Neuronal stem cell (in vitro differentiated cells): ENCODE data around the gene GPR132.
A peak's percentile ranks its signal among the peaks of the same experiment; 100 is the strongest.

ENCODE experiments used
- DNase-seq: peaks from one replicate; pipeline ENCODE4 v3.0.0-alpha.2; 2013; ENCODE audit warnings: low spot score
- H2AFZ ChIP-seq: one replicate; pipeline ENCODE4 v1.6.1; 2013; ENCODE audit warnings: mild to moderate bottlenecking, low read length, inconsistent platforms
- H2AK5ac ChIP-seq: 2 replicates; pipeline ENCODE4 v1.6.1; 2013; ENCODE audit warnings: low read depth, mild to moderate bottlenecking, inconsistent platforms, low read length, moderate library complexity, mixed read lengths
- H2BK120ac ChIP-seq: 2 replicates; pipeline ENCODE4 v1.6.1; 2013; ENCODE audit warnings: low read depth, mild to moderate bottlenecking, inconsistent platforms, low read length, moderate library complexity, mixed read lengths
- H2BK12ac ChIP-seq: one replicate; pipeline ENCODE4 v1.6.1; 2013; ENCODE audit warnings: low read length, inconsistent platforms
- H2BK15ac ChIP-seq: 2 replicates; pipeline ENCODE4 v1.6.1; 2013; ENCODE audit warnings: mild to moderate bottlenecking, low read length, inconsistent platforms, mixed read lengths
- H2BK5ac ChIP-seq: one replicate; pipeline ENCODE4 v1.6.1; 2013; ENCODE audit warnings: inconsistent platforms, mild to moderate bottlenecking, low read length, moderate library complexity
- H3K14ac ChIP-seq: one replicate; pipeline ENCODE4 v1.6.1; 2013; ENCODE audit warnings: low read length, inconsistent platforms
- H3K18ac ChIP-seq: 2 replicates; pipeline ENCODE4 v1.6.1; 2013; ENCODE audit warnings: low read length, inconsistent platforms
- H3K23ac ChIP-seq: 2 replicates; pipeline ENCODE4 v1.6.1; 2013; ENCODE audit warnings: low read depth, mild to moderate bottlenecking, mixed read lengths, low read length, inconsistent platforms; ENCODE audit not compliant: poor library complexity
- H3K27ac ChIP-seq: replicated peaks from 3 replicates; pipeline ENCODE4 v1.5.1; 2013; ENCODE audit warnings: low read length, inconsistent platforms
- H3K27me3 ChIP-seq, 3 experiments: 2 replicates each; pipeline ENCODE4 v1.6.1; 2013; ENCODE audit warnings: low read length in 3 of 3, mild to moderate bottlenecking in 2 of 3, inconsistent platforms in 1 of 3, low read depth in 1 of 3, mixed read lengths in 1 of 3, moderate library complexity in 1 of 3; ENCODE audit not compliant: control insufficient read depth in 3 of 3, insufficient read depth in 3 of 3
- H3K36me3 ChIP-seq, 2 donors: replicated peaks in 1 of 2; 2 replicates each; pipeline ENCODE4 v1.6.1; 2013; ENCODE audit warnings: low read length in 2 of 2; ENCODE audit not compliant: control insufficient read depth in 2 of 2, insufficient read depth in 2 of 2
- H3K4ac ChIP-seq: 2 replicates; pipeline ENCODE4 v1.6.1; 2013; ENCODE audit warnings: inconsistent platforms, mild to moderate bottlenecking, low read length, moderate library complexity
- H3K4me1 ChIP-seq, 2 donors: 1 replicate in 1 of 2; 2 replicates in 1 of 2; pipeline ENCODE4 v1.6.1; 2013; ENCODE audit warnings: low read length in 2 of 2, low read depth in 1 of 2; ENCODE audit not compliant: control insufficient read depth in 2 of 2, insufficient read depth in 1 of 2
- H3K4me2 ChIP-seq: one replicate; pipeline ENCODE4 v1.6.1; 2013; ENCODE audit warnings: mild to moderate bottlenecking, low read length, inconsistent platforms; ENCODE audit not compliant: insufficient read depth, poor library complexity, severe bottlenecking
- H3K4me3 ChIP-seq, 2 donors: 2 replicates each; pipeline ENCODE4 v1.5.1; 2013; ENCODE audit warnings: low read length in 2 of 2, mild to moderate bottlenecking in 2 of 2, inconsistent platforms in 1 of 2, moderate library complexity in 1 of 2
- H3K79me1 ChIP-seq: one replicate; pipeline ENCODE4 v1.6.1; 2013; ENCODE audit warnings: low read depth, mild to moderate bottlenecking, inconsistent platforms, low read length, moderate library complexity
- H3K9ac ChIP-seq: one replicate; pipeline ENCODE4 v1.6.1; 2013; ENCODE audit warnings: mild to moderate bottlenecking, low read depth, low read length, inconsistent platforms; ENCODE audit not compliant: poor library complexity
- H3K9me3 ChIP-seq, 2 donors: replicated peaks in 1 of 2; 2 replicates each; pipeline versions ENCODE3 to v1.6.1; 2013; ENCODE audit warnings: low read length in 2 of 2, mild to moderate bottlenecking in 2 of 2, inconsistent platforms in 1 of 2, low read depth in 1 of 2, mixed read lengths in 1 of 2, moderate library complexity in 1 of 2; ENCODE audit not compliant: control insufficient read depth in 2 of 2, insufficient read depth in 1 of 2
- H4K8ac ChIP-seq: one replicate; pipeline ENCODE4 v1.6.1; 2013; ENCODE audit warnings: low read depth, mild to moderate bottlenecking, inconsistent platforms, low read length, moderate library complexity
- H4K91ac ChIP-seq: one replicate; pipeline ENCODE4 v1.6.1; 2013; ENCODE audit warnings: low read length, low read depth, mild to moderate bottlenecking, inconsistent platforms; ENCODE audit not compliant: poor library complexity
- whole genome bisulfite sequencing, 2 donors: extraction: QIAGEN DNeasy Blood & Tissue Kit; methylation state at CpG; one replicate each; pipeline ENCODE4 v1.1.7; 2013; ENCODE audit warnings: missing lambda C conversion rate in 2 of 2, mixed read lengths in 1 of 2; ENCODE audit not compliant: insufficient read length in 2 of 2, insufficient replicate concordance in 1 of 2; ENCODE audit errors: extremely low coverage in 2 of 2; 5-methylcytosine and 5-hydroxymethylcytosine counted together

The GPR132 gene

DNA sequence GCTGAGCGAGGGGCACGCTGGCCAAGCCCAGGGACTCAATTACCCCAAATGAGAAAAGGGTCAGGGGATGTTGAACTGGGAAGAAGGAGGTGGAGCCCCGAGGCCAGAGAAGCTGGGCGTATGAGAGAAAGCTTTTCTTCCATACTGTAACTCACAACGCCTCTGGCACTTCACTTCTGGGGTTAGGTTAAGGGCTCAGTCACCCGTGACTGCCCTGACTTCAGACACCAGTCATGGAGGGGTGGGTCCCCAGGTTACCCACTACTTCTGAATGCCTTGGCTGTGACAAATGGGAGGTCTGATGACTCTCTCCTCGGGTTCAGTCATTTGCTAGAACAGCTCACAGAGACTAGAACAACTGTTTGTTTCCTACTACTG is 5.5 kb upstream of the GPR132 start:
- Histone ChIP-seq H4K91ac (no peak overlapping the region), H3K9ac (no peak overlapping the region), H3K4me3 (no peak overlapping the region), H2BK12ac (no peak overlapping the region), H4K8ac (no peak overlapping the region), H3K36me3 (no peaks in the 10 kb centered on the region), H3K14ac (no peak overlapping the region), H2BK15ac (peak overlapping the region; percentile 2), H3K4ac (no peak overlapping the region), H3K18ac (no peak overlapping the region), H3K9me3 (no peaks in the 10 kb centered on the region), H3K27ac (no peak overlapping the region), H3K79me1 (no peaks in the 10 kb centered on the region), H3K4me1 (peaks cover 4 to 10% of the 10 kb centered on the region in 2 donors), H2AFZ (no peak overlapping the region), H3K23ac (no peak overlapping the region), H2BK120ac (no peak overlapping the region), H3K27me3 (peaks cover 0 to 10% (median 0%) of the 10 kb centered on the region in 3 experiments), H2AK5ac (no peak overlapping the region), H3K4me2 (no peak overlapping the region), H2BK5ac (peak overlapping the region; percentile 3)
- DNase-seq: no peak
- no CpG with 5 or more reads among the region's 7 CpGs for WGBS, 2 donors

DNA sequence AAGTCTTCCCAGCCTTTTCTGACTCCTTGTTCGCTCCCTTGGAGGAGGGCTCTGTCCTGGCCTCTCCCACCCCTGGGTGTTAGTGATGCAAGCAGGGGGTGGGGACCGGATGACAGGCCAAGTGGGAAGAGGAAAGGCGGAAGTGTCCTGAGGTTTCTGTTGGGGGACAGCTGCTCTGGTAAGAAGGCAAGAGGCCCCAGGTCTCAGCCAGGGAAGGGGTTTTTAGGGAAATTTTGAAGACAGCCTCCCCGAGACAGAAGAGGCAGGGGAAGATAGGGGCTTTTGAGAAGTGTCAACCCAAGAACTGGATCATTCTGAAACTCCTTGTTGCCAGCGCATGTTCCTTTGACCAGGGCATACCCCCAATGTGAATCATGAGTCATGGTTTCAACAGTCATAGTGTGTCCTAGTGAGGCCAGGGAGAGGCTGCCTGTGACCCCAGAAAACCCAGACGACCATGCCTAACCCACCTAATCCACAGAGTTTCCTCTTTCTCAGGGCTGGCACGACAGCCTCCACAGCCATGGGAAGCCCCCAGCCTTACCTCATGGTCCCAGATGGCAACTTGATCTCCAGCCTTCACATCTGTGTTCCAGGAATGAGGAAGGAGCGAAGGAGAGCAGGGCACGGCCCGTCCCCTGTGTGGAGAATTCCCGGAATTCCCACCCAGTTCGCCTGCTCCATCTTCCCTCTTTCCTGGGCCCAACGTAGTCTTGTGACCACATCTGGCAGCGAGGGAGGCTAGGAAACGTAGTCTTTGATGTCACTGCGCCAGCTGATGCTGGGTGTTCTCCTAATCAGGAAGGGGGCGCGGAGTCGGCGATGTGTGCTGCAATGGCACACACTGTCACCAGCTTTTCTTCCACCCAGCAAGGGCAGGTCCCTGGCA is 4.9 kb upstream of the GPR132 start:
- H2BK120ac ChIP-seq: no peak overlapping the region
- no peaks in the 10 kb centered on the region for H3K36me3 ChIP-seq
- no peaks in the 10 kb centered on the region for H3K79me1 ChIP-seq
- no CpG with 5 or more reads among the region's 20 CpGs for WGBS, 2 donors
- no peaks in the 10 kb centered on the region for H3K9me3 ChIP-seq
- H3K27ac ChIP-seq: no peak overlapping the region
- no peak for DNase-seq
- H3K4ac ChIP-seq: no peak overlapping the region
- H3K4me2 ChIP-seq: no peak overlapping the region
- H2BK15ac ChIP-seq: peak overlapping the region; percentile 2
- no peak overlapping the region for H2AFZ ChIP-seq
- H4K8ac ChIP-seq: no peak overlapping the region
- H3K4me1 ChIP-seq: peaks cover 5% of the 10 kb centered on the region in 2 donors
- H3K27me3 ChIP-seq: peaks cover 0 to 6% (median 0%) of the 10 kb centered on the region in 3 experiments
- H3K9ac ChIP-seq: no peak overlapping the region
- no peak overlapping the region for H2AK5ac ChIP-seq
- H4K91ac ChIP-seq: no peak overlapping the region
- no peak overlapping the region for H3K14ac ChIP-seq
- H3K23ac ChIP-seq: no peak overlapping the region
- H3K18ac ChIP-seq: peak overlapping the region; percentile 32
- no peak overlapping the region for H3K4me3 ChIP-seq
- H2BK12ac ChIP-seq: no peak overlapping the region
- peak overlapping the region; percentile 3 for H2BK5ac ChIP-seq

GRCh38 chr14:105069522-105069870 is 4.3 kb upstream of the GPR132 start:
- H2BK5ac ChIP-seq: no peak overlapping the region
- no peak overlapping the region for H4K8ac ChIP-seq
- no peak overlapping the region for H3K27ac ChIP-seq
- H3K27me3 ChIP-seq: peaks cover 0 to 6% (median 0%) of the 10 kb centered on the region in 3 experiments
- H2AK5ac ChIP-seq: no peak overlapping the region
- H3K18ac ChIP-seq: no peak overlapping the region
- H3K9me3 ChIP-seq: no peaks in the 10 kb centered on the region
- H3K9ac ChIP-seq: no peak overlapping the region
- peaks cover 6 to 10% of the 10 kb centered on the region in 2 donors for H3K4me1 ChIP-seq
- no peak for DNase-seq
- H3K79me1 ChIP-seq: no peaks in the 10 kb centered on the region
- H2BK15ac ChIP-seq: no peak overlapping the region
- no peak overlapping the region for H2BK120ac ChIP-seq
- H2BK12ac ChIP-seq: no peak overlapping the region
- WGBS, 2 donors: no CpG with 5 or more reads among the region's 10 CpGs
- no peak overlapping the region for H2AFZ ChIP-seq
- no peak overlapping the region for H3K4me2 ChIP-seq
- no peak overlapping the region for H3K14ac ChIP-seq
- H3K36me3 ChIP-seq: no peaks in the 10 kb centered on the region
- H4K91ac ChIP-seq: no peak overlapping the region
- no peak overlapping the region for H3K4ac ChIP-seq
- H3K23ac ChIP-seq: no peak overlapping the region
- no peak overlapping the region for H3K4me3 ChIP-seq

DNA sequence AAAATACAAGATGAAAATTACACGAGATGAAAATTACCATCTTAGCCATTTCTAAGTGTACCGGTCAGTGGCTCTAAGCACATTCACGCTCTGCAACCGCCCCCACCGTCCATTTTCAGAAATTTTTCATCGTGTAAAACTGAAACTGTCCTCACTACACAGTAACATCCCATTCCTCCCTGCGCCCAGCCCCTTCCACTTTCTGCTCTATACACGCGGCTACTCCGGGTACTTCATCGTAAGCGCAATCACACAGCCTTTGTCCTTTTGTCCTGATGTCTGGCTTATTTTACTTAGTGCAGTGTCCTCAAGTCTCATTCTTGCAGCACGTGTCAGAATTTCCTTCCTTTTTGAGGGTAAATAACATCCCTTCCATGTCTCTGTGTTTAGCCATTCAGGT is 3.6 kb upstream of the GPR132 start:
- no peak for DNase-seq
- no peak overlapping the region for H3K4ac ChIP-seq
- H2BK5ac ChIP-seq: no peak overlapping the region
- no peak overlapping the region for H2BK12ac ChIP-seq
- H3K14ac ChIP-seq: no peak overlapping the region
- H3K27ac ChIP-seq: no peak overlapping the region
- no peak overlapping the region for H2AFZ ChIP-seq
- no peak overlapping the region for H3K18ac ChIP-seq
- no peak overlapping the region for H2AK5ac ChIP-seq
- H3K9ac ChIP-seq: no peak overlapping the region
- H2BK15ac ChIP-seq: no peak overlapping the region
- no peak overlapping the region for H4K8ac ChIP-seq
- H3K27me3 ChIP-seq: peaks cover 0 to 6% (median 0%) of the 10 kb centered on the region in 3 experiments
- WGBS, 2 donors: no CpG with 5 or more reads among the region's 13 CpGs
- no peaks in the 10 kb centered on the region for H3K9me3 ChIP-seq
- no peaks in the 10 kb centered on the region for H3K36me3 ChIP-seq
- H4K91ac ChIP-seq: no peak overlapping the region
- no peak overlapping the region for H3K4me2 ChIP-seq
- H3K23ac ChIP-seq: no peak overlapping the region
- H3K79me1 ChIP-seq: no peaks in the 10 kb centered on the region
- H3K4me1 ChIP-seq: peaks cover 5 to 11% of the 10 kb centered on the region in 2 donors
- H3K4me3 ChIP-seq: no peak overlapping the region
- H2BK120ac ChIP-seq: no peak overlapping the region
